Transverse colon (tissue), 4 donors: ENCODE results near the gene SQOR. TPM values are rescaled to one million over a fixed set of nuclear protein-coding genes. Genes with fewer than 3 reads are reported as not detected.

Experiments used
- DNase-seq: peaks from one replicate; pipeline ENCODE4 v3.0.0-alpha.2; 2019
- H3K27ac ChIP-seq, 4 donors: fragments of 200-600 bp; sonication (generic); 2 replicates each; pipeline ENCODE4 v1.5.1; 2016 to 2018; ENCODE audit warnings: inconsistent platforms in 4 of 4
- H3K27me3 ChIP-seq: fragments of 200-600 bp; sonication (generic); 2 replicates; pipeline ENCODE4 v1.5.1; 2017; ENCODE audit warnings: inconsistent platforms
- H3K36me3 ChIP-seq, 4 donors: fragments of 200-600 bp; sonication (generic); 2 replicates each; pipeline ENCODE4 v1.5.1; 2017 to 2019; ENCODE audit warnings: inconsistent platforms in 4 of 4
- H3K4me1 ChIP-seq, 4 donors: fragments of 200-600 bp; sonication (generic); 2 replicates each; pipeline ENCODE4 v1.5.1; 2017 to 2020; ENCODE audit warnings: inconsistent platforms in 4 of 4
- H3K4me3 ChIP-seq, 4 donors: fragments of 200-600 bp; sonication (generic); 1 replicate in 1 of 4; 2 replicates in 3 of 4; pipeline versions ENCODE4 v1.5.1 to v1.6.1; 2017 to 2019; ENCODE audit warnings: inconsistent platforms in 4 of 4
- H3K9me3 ChIP-seq, 2 donors: fragments of 200-600 bp; sonication (generic); 2 replicates each; pipeline ENCODE4 v1.5.1; 2017 to 2019; ENCODE audit warnings: inconsistent platforms in 2 of 2
- CTCF ChIP-seq, 5 experiments: fragments of 200-600 bp in 3 of 5; fragments of 450-650 bp in 2 of 5; sonication (generic) in 3 of 5; IDR thresholded peaks; 1 replicate in 2 of 5; 2 replicates in 3 of 5; pipeline ENCODE4 v1.5.1; 2016 to 2017; ENCODE audit warnings: antibody characterized with exemption in 5 of 5, inconsistent platforms in 3 of 5, mild to moderate bottlenecking in 2 of 5, moderate library complexity in 1 of 5
- EP300 ChIP-seq: sonication (generic); formaldehyde crosslinking; IDR thresholded peaks from one replicate; pipeline ENCODE4 v1.6.1; 2017; ENCODE audit warnings: antibody characterized with exemption, low read depth
- POLR2A ChIP-seq: fragments of 450-650 bp; IDR thresholded peaks from one replicate; pipeline ENCODE4 v1.6.1; 2016; ENCODE audit warnings: antibody characterized with exemption, mild to moderate bottlenecking, moderate library complexity
- POLR2AphosphoS5 ChIP-seq, 3 donors: sonication (generic); formaldehyde crosslinking; IDR thresholded peaks; one replicate each; pipeline ENCODE4 v1.6.1; 2016; ENCODE audit warnings: antibody characterized with exemption in 3 of 3
- WGBS, 2 donors: methylation state at CpG; one replicate each; pipeline ENCODE4 v1.1.5; 2018; ENCODE audit warnings: low coverage in 1 of 2; 5-methylcytosine and 5-hydroxymethylcytosine counted together
- in situ Hi-C, 4 donors: fragments of 200-750 bp; cut with MboI; loops; one replicate each; pipeline versions ENCODE4 v1.15.0 to v1.15.1; 2017; ENCODE audit warnings: low sequenced_read_pairs in 3 of 4, low pct_ligation_motif_present in 1 of 4, low pct_unique_long_range_greater_than_20kb in 1 of 4
- intact Hi-C: fragments of 100-400 bp; cut with DNase I; formaldehyde crosslinking; loops from one replicate; pipeline ENCODE4 v1.15.1; 2023; ENCODE audit warnings: low total_unique reads
- total RNA-seq, 4 donors: library from RNA; depleted of rRNA; stranded (reverse); fragments of >200 nt; gene quantifications; one replicate each; pipeline ENCODE4 v1.1.0, GENCODE V29; 2016

Gene SQOR
- total RNA-seq, 4 donors from 2014 or later: 106 to 377 (median 281) TPM

GRCh38 chr15:45728641-45729040 lies 93.8 kb downstream of the SQOR start:
- DNase-seq: no peak
- no peak overlapping the region for H3K4me3 ChIP-seq
- H3K27ac ChIP-seq: peak overlapping the region in 1 of 4 donors; percentile 11
- H3K36me3 ChIP-seq: no peaks in the 10 kb centered on the region
- H3K9me3 ChIP-seq: no peaks in the 10 kb centered on the region
- in situ Hi-C loops (no loop called here), intact Hi-C loops (no loop called here)
- TF ChIP-seq POLR2AphosphoS5 (IDR thresholded peaks at IDR 0.05) (no peak), CTCF (IDR thresholded peaks at IDR 0.05) (no peak), POLR2A (no peak), EP300 (no peak)
- no peaks in the 10 kb centered on the region for H3K27me3 ChIP-seq
- WGBS, 2 donors: 85 to 90% methylated on average over 3 of the region's 3 CpGs
- no peaks in the 10 kb centered on the region for H3K4me1 ChIP-seq

GRCh38 chr15:45729141-45729540 lies 94.3 kb downstream of the SQOR start:
- WGBS, 2 donors: 74 to 77% methylated on average over 7 of the region's 7 CpGs

GRCh38 chr15:45731343-45731742 lies 96.5 kb downstream of the SQOR start:
- 88 to 91% methylated on average over 1 of the region's 1 CpG for WGBS, 2 donors
- Histone ChIP-seq H3K27ac (no peak overlapping the region), H3K4me3 (no peak overlapping the region), H3K36me3 (no peaks in the 10 kb centered on the region), H3K9me3 (no peaks in the 10 kb centered on the region), H3K27me3 (no peaks in the 10 kb centered on the region), H3K4me1 (no peaks in the 10 kb centered on the region)
- intact Hi-C loops: no loop called here
- no peak for DNase-seq
- in situ Hi-C loops: no loop called here
- TF ChIP-seq POLR2AphosphoS5 (IDR thresholded peaks at IDR 0.05) (no peak), EP300 (no peak), POLR2A (no peak), CTCF (IDR thresholded peaks at IDR 0.05) (no peak)

More at GRCh38 chr15:45729141-45729540, 94.3 kb downstream of the SQOR start:
- no peaks in the 10 kb centered on the region for H3K27me3 ChIP-seq
- H3K4me3 ChIP-seq: no peak overlapping the region
- H3K9me3 ChIP-seq: no peaks in the 10 kb centered on the region
- no peaks in the 10 kb centered on the region for H3K36me3 ChIP-seq
- TF ChIP-seq POLR2A (no peak), CTCF (IDR thresholded peaks at IDR 0.05) (no peak), POLR2AphosphoS5 (IDR thresholded peaks at IDR 0.05) (no peak), EP300 (no peak)
- no peaks in the 10 kb centered on the region for H3K4me1 ChIP-seq
- intact Hi-C loops: no loop called here
- in situ Hi-C loops: no loop called here
- no peak for DNase-seq
- H3K27ac ChIP-seq: peak overlapping the region in 2 of 4 donors; percentile 27 to 49

- WGBS, 2 donors: 0 to 11% methylated on average over 1 to 2 of the region's 2 CpGs
- Histone ChIP-seq H3K27me3 (no peaks in the 10 kb centered on the region), H3K9me3 (no peaks in the 10 kb centered on the region), H3K4me1 (no peaks in the 10 kb centered on the region), H3K27ac (peak overlapping the region in 1 of 4 donors; percentile 50), H3K4me3 (no peak overlapping the region), H3K36me3 (no peaks in the 10 kb centered on the region)
- TF ChIP-seq POLR2A: no peak
- no peak for TF ChIP-seq POLR2AphosphoS5 (IDR thresholded peaks at IDR 0.05)
- TF ChIP-seq EP300: no peak
- no peak for TF ChIP-seq CTCF (IDR thresholded peaks at IDR 0.05)
- peak; percentile 20 for DNase-seq
- intact Hi-C loops (no loop called here), in situ Hi-C loops (no loop called here)
Measured at GRCh38 chr15:45732662-45733061, 97.8 kb downstream of the SQOR start.
